ENCODE data around the gene WNT16.

WNT16 gene

DNA sequence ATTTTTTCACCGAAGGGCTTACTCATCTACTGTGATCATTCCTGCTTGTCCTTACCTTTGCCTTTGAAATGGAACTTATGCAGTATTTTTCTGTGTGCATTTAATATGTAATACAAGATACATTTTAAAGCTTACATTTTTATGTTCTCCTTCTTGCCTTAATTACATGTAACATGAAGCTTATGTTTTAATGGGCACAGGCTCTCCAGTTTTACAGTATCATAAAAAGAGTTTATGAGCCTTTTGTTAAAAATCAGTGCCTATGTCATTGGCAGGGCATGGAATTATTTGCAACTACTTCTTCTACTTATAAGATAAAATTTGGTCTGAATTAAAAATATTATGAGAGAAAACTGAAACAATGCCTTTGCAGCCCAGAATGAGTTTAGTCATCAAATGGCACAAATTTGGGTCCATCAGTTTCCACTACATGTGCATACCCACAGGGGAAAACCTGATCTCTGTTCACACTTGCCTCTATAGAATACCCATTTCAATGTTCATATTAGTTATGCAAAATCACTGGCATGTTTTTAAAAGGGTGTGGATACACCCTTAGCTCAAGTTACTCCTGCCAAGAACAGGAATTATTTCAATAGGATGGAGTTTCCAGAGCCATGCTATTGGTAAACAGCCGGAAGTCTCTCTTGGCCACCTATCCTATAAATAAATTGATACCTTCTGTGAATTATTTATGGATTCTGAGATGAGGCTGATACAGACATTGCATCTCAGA lies 27.9 kb upstream of the WNT16 start:
- no peak for DNase-seq (ENCODE audit: low read depth)
- TF ChIP-seq, protein P1, sequence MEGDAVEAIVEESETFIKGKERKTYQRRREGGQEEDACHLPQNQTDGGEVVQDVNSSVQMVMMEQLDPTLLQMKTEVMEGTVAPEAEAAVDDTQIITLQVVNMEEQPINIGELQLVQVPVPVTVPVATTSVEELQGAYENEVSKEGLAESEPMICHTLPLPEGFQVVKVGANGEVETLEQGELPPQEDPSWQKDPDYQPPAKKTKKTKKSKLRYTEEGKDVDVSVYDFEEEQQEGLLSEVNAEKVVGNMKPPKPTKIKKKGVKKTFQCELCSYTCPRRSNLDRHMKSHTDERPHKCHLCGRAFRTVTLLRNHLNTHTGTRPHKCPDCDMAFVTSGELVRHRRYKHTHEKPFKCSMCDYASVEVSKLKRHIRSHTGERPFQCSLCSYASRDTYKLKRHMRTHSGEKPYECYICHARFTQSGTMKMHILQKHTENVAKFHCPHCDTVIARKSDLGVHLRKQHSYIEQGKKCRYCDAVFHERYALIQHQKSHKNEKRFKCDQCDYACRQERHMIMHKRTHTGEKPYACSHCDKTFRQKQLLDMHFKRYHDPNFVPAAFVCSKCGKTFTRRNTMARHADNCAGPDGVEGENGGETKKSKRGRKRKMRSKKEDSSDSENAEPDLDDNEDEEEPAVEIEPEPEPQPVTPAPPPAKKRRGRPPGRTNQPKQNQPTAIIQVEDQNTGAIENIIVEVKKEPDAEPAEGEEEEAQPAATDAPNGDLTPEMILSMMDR (IDR thresholded peaks at IDR 0.05; ENCODE audit: control insufficient read depth, insufficient read depth, low read depth, low read length, missing control alignments) = no peak
- H3K4me3 ChIP-seq (ENCODE audit: control insufficient read depth, low read depth, low read length) = no peak overlapping the region

DNA sequence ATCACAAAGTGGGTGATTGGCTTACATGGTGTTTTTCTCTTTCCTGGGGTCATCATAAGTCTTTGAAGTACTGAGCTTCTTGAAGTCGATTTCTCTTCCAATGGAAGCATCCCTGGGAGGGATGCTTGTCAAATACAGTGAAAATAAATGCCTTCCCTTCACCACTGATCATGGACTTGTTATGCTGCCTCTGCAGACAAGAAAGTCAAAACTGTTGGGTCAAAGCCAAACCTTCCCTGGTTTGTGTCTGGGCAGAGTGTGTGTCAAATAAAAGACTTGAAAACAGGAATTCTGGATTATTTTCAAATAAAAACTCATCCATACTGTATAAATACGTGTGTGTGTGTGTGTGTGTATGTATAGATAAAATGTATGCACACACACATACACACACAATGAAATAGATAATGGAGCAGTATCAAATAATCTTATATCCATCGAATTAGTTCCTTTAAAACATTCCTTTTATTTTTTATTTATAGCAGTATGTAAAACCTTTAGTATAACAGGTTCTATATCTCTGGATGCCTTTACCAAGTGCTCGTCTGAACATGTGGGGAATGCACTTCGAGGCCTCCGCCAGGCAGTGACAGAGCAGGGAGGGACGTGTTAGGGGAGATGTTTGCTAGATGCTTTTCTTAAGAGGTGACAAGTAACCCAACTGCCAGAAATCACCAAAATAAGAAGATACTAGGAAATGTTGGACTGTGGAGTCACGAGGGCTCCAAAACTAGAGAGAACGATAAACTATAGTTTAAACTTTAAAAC lies 27.2 kb upstream of the WNT16 start:
- no peak overlapping the region for H3K4me3 ChIP-seq (ENCODE audit: control insufficient read depth, low read depth, low read length)
- no peak for DNase-seq (ENCODE audit: low read depth)
- TF ChIP-seq, protein P1 (IDR thresholded peaks at IDR 0.05; ENCODE audit: control insufficient read depth, insufficient read depth, low read depth, low read length, missing control alignments) = no peak

DNA sequence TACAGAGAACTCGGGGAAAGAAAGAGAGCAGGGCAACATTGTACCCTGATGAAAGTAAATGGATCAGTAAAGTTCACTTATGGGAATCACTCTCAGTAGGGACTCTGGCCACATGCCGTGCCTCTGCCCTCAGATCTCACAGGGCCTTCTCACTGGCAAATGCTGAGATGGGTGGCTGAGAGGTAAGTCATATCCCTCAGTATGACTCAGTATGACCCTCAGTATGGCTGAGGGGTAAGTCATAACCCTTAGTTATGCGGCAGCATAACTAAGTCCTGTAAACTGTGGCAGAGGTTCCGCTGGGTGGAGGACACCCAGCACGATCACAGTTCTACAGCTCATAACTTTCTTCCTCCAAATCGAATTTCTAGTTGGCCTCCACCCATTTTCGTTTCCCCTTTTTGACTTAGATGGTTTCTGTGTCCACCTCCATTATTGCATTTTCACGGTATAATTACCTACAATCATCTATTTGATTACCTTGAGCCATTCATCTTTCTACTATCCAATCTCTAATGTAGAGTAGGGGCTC lies 26.5 kb upstream of the WNT16 start:
- H3K4me3 ChIP-seq (ENCODE audit: control insufficient read depth, low read depth, low read length) = no peak overlapping the region
- DNase-seq (ENCODE audit: low read depth) = no peak
- TF ChIP-seq, protein P1 (IDR thresholded peaks at IDR 0.05; ENCODE audit: control insufficient read depth, insufficient read depth, low read depth, low read length, missing control alignments) = no peak

DNA sequence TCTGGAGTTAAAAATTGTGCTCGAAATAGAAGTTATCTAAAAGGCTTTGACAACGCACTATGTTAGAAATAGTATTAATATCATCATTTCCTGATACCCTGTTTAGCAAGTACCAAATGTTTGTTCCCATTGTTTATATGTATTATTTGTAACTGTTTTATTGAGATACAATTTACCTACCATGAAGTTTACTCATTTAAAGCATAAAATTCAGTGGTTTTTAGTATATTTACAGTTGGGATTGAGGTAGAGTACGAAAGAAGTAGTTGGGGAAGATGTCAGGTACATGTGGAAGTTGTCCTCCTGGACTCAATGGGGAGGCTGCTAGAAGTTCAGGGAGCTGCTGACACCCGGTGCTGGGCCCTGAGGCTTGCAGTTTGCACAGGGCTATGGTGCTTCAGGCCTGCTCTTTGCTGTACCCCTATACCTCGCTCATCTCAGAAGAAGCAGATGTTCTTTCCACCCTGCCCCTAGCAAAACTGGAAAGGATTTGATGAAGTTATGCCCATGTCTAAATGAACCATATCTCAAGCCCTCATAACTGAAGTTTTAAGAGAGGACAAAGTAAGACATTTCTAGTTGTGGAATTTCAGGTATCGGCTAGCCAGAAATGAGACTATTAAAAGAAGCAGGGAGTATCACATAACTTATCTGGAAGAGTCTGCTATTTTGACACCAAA lies 25.2 kb upstream of the WNT16 start:
- TF ChIP-seq, protein P1 (IDR thresholded peaks at IDR 0.05; ENCODE audit: control insufficient read depth, insufficient read depth, low read depth, low read length, missing control alignments) = peak; percentile 7
- H3K4me3 ChIP-seq (ENCODE audit: control insufficient read depth, low read depth, low read length) = no peak overlapping the region

DNA sequence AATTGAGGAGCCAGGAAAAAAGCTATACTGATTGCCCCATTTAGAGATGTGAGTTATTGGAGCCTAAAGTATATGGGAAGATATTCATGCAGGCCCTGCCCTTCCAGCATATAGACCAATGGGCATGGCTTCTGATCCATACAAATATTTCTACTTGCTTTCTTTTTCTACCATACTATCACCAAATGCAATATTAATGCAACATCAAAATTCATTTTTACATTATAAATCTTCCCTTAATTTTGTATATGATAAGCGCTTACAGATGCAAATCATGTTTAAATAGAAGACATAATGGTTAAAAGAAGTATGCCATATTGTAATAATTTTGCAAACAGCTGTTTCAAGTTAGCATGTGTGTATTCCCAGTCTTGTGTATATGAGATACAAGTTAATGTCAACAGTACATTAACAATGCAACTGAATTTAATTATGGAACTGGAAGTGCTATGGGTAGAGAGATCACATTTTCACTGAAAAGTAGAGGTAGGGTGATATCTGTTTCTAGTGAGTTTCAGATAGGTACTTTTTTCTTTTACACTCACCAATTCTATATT lies 24.6 kb upstream of the WNT16 start:
- DNase-seq (ENCODE audit: low read depth) = no peak
- TF ChIP-seq, protein P1 (IDR thresholded peaks at IDR 0.05; ENCODE audit: control insufficient read depth, insufficient read depth, low read depth, low read length, missing control alignments) = no peak
- no peak overlapping the region for H3K4me3 ChIP-seq (ENCODE audit: control insufficient read depth, low read depth, low read length)

More for the DNA sequence above, 25.2 kb upstream of the WNT16 start:
- no peak for DNase-seq (ENCODE audit: low read depth)

DNA sequence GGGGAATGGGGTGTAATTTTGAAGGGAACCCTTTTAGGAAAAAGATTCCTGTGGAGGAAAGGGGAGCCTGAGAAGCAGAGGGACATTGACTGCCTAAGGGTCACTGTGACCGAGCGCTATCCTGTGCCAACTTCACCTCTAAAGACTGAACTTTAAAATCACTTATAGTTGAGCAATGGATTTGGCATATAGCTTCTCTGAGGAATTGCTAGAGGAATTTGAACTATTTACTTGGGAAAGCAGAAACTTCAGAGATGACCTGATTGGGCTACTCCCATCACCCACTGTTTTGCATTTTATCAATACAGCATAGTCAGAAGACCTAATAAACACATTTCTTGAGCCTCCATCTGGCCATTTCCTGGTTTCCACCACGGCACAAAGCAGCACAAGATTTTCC lies 23.7 kb upstream of the WNT16 start:
- TF ChIP-seq, protein P1 (IDR thresholded peaks at IDR 0.05; ENCODE audit: control insufficient read depth, insufficient read depth, low read depth, low read length, missing control alignments) = no peak
- DNase-seq (ENCODE audit: low read depth) = no peak
- no peak overlapping the region for H3K4me3 ChIP-seq (ENCODE audit: control insufficient read depth, low read depth, low read length)
